LNCAP (cell line): Measurements from ENCODE around the gene SWAP70.

ENCODE experiments used
- TF ChIP-seq, protein P1 (sequence below): fragments of 450-650 bp; IDR thresholded peaks from 2 replicates; pipeline ENCODE4 v1.5.1; 2017; ENCODE audit warnings: mild to moderate bottlenecking

SWAP70 gene

DNA sequence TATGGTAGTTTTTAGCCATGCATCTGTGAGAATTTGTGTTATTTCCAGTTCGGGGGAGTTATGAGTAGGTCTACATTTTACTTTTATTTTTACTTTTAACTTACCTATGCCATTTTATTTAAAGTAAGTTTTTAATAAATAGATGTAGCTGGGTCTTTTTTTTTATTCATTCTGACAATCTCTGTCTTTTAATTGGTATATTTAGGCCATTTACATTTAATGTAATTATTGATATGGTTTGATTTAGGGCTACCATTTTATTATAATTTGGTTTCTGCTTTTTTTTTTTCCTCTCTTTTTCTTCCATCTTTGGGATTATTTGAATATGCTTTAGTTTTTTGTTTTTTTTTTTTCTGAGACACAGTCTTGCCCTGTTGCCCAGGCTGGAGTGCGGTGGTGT is 1.9 kb downstream of the SWAP70 start:
- TF ChIP-seq, protein P1, sequence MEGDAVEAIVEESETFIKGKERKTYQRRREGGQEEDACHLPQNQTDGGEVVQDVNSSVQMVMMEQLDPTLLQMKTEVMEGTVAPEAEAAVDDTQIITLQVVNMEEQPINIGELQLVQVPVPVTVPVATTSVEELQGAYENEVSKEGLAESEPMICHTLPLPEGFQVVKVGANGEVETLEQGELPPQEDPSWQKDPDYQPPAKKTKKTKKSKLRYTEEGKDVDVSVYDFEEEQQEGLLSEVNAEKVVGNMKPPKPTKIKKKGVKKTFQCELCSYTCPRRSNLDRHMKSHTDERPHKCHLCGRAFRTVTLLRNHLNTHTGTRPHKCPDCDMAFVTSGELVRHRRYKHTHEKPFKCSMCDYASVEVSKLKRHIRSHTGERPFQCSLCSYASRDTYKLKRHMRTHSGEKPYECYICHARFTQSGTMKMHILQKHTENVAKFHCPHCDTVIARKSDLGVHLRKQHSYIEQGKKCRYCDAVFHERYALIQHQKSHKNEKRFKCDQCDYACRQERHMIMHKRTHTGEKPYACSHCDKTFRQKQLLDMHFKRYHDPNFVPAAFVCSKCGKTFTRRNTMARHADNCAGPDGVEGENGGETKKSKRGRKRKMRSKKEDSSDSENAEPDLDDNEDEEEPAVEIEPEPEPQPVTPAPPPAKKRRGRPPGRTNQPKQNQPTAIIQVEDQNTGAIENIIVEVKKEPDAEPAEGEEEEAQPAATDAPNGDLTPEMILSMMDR = no peak

DNA sequence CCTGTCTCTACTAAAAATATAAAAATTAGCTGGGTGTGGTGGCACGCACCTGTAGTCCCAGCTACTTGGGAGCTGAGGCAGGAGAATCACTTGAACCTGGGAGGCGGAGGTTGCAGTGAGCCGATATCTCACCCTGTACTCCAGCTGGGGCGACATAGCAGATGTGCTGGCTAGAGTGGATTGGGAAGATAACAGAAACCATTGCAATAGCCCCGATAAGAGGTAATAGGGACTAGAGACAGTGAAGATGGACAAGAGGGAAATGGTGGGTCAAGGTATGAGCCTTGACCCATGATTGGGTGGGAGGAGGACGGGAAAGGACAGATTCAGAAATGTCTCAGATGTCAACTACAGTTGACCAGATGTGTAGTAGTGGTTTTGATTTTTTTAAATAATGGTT is 6.1 kb downstream of the SWAP70 start:
- TF ChIP-seq, protein P1 = no peak

DNA sequence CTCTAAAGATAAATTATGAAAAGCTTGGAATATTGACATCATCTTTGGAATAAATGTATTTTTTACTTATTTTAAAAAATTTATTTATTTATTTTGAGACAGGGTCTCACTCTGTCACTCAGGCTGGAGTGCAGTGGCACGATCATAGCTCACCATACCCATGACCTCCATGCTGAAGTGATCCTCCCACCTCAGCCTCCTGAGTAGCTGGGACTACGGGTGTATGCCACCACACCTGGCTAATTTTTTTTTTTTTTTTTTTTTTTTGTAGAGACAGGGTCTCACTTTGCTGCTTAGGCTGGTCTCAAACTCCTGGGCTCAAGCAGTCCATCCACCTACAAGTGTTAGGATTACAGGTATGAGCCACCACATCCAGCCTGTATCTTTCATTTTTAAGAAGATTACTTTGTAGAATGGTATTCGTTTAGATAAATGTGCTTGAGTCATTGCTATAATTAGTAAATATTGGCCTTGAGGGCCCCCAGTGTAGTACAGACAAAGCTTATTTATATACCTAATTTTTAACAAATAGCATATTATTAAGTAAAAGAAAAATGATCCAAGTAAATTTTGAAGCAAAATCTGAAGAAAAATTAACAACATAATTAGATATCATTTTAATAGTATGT is 8.5 kb downstream of the SWAP70 start:
- TF ChIP-seq, protein P1 = no peak

DNA sequence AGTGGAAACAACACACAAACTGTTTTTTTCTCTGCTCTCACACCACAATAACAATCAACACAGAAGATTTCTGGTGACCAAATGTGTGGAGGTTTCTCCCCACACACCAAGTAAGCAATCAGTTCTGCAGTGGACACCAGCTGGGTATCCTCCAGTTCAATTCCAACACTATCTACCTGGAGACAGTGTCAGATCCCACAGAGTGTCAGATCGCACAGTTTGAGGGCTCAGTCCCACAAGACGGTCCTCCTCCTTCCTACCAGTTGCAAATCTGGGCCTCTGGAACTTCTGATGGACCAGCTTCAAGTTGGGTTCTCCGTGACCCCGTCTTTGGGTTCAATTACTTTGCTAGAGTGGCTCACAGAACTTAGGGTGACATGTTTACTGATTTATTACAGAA is 9.0 kb downstream of the SWAP70 start:
- TF ChIP-seq, protein P1 = no peak

DNA sequence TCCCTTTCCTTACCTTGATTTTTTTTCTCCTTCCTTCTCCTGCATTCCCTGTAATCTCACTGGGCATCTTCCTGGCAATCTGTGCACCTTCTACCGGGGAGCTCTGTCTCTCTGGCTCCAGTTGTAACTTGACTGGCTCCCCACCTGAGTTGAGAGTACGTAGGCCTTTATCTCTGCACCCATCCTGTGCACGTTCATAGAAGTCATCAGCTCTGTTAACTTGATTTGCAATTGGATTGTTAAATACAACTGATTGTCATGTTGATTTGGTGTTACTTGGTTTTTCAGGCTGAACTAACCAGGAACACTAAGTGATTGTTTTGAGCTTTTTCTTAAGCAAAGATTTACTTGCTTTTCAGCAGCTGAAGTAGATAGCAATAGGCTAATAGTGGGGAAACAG is 11.8 kb downstream of the SWAP70 start:
- TF ChIP-seq, protein P1 = no peak

DNA sequence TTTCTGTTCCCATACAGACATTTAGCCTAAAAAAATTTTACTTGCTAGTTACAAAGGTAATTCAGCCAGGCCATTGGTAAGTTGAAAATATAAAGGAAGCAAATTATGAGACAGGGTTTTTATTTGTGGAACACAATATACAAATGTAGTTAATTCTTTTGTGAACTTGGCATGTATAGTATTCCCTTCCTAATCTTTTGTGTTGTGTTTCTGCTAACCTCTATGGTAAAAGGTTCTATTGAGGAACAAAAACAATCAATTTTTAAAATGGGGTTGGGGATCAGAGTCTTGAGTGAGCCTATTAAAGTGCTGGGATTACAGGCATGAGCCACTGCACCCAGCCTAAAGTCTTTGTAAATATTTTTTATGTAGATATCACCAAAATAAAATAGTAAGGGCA is 14.1 kb downstream of the SWAP70 start:
- TF ChIP-seq, protein P1 = no peak

DNA sequence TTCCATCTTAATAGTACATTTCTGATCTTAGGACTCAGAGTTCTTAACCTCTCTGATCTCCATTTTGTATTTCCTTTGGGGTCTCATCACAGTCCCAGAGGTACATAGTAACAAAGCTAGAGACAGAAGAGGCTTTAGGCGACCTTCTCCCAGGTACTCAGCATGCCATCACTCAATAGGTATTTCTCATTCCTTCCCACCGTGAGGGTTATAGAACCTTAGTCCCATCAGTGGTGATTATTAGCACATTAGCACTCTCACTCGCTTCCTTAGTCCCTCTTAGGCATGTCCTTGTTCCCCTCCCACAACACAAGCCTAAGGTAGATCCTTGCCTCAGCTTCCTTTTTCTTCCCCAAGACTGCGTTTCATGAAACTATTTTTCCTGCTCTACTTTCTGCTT is 14.7 kb downstream of the SWAP70 start:
- TF ChIP-seq, protein P1 = no peak

DNA sequence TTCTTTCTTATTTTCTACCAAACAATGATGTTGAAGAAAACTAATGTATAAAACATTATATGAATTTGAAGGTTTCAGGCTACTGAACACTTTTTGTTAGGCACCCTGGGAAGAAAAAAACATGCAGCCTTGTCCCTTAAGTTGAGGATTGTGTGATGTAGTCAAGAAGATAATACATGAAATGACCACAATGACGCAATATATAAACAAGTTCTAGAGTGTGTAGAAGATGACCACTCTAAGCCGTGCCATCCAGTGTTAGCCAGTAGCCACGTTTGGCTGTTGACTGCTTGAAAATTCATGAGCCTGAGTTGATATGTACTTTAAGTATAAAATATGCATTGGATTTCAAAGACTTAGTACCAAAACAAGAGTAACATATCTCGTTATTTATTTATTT is 16.2 kb downstream of the SWAP70 start:
- TF ChIP-seq, protein P1 = no peak
